PFSK-1 (cell line): ENCODE measurements around the gene FZD2.

Experiments
- SIN3A ChIP-seq: IDR thresholded peaks from 2 replicates; pipeline ENCODE4 v1.6.1; 2012; ENCODE audit warnings: mild to moderate bottlenecking, low read length, moderate library complexity, borderline replicate concordance; ENCODE audit not compliant: insufficient read depth
- TAF1 ChIP-seq: IDR thresholded peaks from 2 replicates; pipeline ENCODE4 v1.6.1; 2012; ENCODE audit warnings: low read length, control low read depth, borderline replicate concordance; ENCODE audit not compliant: insufficient read depth
- TF ChIP-seq, protein P1 (sequence below), 2 experiments: IDR thresholded peaks; 2 replicates each; pipeline versions ENCODE4 v1.6.1 to v1.8.0; 2011 to 2012; ENCODE audit warnings: low read depth in 2 of 2, low read length in 2 of 2, control low read depth in 1 of 2, inconsistent platforms in 1 of 2, mild to moderate bottlenecking in 1 of 2, moderate library complexity in 1 of 2; ENCODE audit not compliant: insufficient read depth in 1 of 2

DNA sequence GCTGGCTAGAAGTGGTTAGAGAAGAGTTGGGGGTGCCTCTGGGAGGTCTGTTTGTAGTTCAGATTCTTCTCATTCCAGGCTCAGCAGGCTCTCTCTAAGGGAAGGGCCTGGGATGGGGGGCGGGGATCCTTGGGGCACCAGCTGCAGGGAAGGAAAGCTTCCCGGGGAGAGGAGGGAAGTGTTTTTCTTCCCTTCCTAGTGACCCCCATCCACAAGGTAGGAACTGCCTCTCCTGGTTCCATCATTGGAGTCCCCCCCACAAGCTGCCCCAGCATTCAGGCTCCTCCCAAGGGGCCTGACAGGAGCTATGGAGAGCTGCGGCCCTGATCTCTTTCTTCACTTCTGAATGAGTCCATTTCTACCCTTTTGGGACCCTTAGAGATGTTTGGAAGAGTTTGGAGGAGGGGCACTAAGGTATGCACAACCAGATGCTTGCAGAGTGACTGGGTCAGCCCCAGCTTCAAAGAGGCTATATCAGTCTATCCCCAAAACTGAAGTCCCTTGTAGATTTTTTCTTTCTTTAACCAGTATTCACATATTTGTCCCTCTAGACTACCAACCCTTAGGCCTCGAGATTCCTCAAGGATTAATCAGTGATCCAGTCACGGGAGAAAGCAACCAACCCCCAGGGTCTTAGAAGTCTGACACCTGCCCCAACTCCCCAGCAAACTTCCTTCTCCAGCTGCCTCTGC is 13.9 kb upstream of the FZD2 start:
- TF ChIP-seq, protein P1, sequence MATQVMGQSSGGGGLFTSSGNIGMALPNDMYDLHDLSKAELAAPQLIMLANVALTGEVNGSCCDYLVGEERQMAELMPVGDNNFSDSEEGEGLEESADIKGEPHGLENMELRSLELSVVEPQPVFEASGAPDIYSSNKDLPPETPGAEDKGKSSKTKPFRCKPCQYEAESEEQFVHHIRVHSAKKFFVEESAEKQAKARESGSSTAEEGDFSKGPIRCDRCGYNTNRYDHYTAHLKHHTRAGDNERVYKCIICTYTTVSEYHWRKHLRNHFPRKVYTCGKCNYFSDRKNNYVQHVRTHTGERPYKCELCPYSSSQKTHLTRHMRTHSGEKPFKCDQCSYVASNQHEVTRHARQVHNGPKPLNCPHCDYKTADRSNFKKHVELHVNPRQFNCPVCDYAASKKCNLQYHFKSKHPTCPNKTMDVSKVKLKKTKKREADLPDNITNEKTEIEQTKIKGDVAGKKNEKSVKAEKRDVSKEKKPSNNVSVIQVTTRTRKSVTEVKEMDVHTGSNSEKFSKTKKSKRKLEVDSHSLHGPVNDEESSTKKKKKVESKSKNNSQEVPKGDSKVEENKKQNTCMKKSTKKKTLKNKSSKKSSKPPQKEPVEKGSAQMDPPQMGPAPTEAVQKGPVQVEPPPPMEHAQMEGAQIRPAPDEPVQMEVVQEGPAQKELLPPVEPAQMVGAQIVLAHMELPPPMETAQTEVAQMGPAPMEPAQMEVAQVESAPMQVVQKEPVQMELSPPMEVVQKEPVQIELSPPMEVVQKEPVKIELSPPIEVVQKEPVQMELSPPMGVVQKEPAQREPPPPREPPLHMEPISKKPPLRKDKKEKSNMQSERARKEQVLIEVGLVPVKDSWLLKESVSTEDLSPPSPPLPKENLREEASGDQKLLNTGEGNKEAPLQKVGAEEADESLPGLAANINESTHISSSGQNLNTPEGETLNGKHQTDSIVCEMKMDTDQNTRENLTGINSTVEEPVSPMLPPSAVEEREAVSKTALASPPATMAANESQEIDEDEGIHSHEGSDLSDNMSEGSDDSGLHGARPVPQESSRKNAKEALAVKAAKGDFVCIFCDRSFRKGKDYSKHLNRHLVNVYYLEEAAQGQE (IDR thresholded peaks at IDR 0.05; ENCODE audit: insufficient read depth in 1 of 2, low read depth in 2 of 2, low read length in 2 of 2), result no peak
- TF ChIP-seq TAF1 (no peak), SIN3A (no peak)
